GM12878 (cell line): ENCODE data around the gene ARHGAP44. TPM values are rescaled to one million over a fixed set of nuclear protein-coding genes. Genes with fewer than 3 reads are reported as not detected.

Experiments
- ATAC-seq: fragments of 200-7000 bp; cut with Tn5 transposase; 3 replicates; pipeline ENCODE4 v1.9.1; 2020; ENCODE audit warnings: mild to moderate bottlenecking, moderate library complexity
- BruUV-seq: library from RNA; stranded (reverse); fragments of 400-500 nt; replicated peaks from 2 replicates; lab custom pipeline; 2021; lab: Mats Ljungman, UMichigan
- CTCF ChIA-PET: fragments of 300-600 bp; sonication (Branson Sonifier 250); formaldehyde crosslinking; extraction: SDS; loops from one replicate; lab custom pipeline; 2021; ENCODE audit warnings: inconsistent platforms; lab: Yijun Ruan, JAX
- POLR2A ChIA-PET: fragments of 350-600 bp; formaldehyde crosslinking; extraction: SDS; loops from one replicate; lab custom pipeline; 2021; ENCODE audit warnings: inconsistent platforms; lab: Charles Lee
- RAD21 ChIA-PET: fragments of 300-600 bp; sonication (Branson Sonifier 250); formaldehyde crosslinking; loops from one replicate; lab custom pipeline; 2023; ENCODE audit warnings: antibody characterized with exemption; ENCODE audit not compliant: unreplicated experiment; lab: Charles Lee
- SMC1A ChIA-PET: fragments of 300-600 bp; sonication (Branson Sonifier 250); formaldehyde crosslinking; loops from one replicate; lab custom pipeline; 2023; ENCODE audit not compliant: unreplicated experiment, uncharacterized antibody; lab: Charles Lee
- DNase-seq: peaks from one replicate; pipeline ENCODE4 v3.0.0-alpha.2; 2011; ENCODE audit warnings: low read depth, low spot score
- FAIRE-seq: peaks from 3 replicates; lab custom pipeline; 2011; peaks lifted over from hg19 to GRCh38; lab: Jason Lieb, UNC
- H2AFZ ChIP-seq: 2 replicates; pipeline ENCODE4 v1.6.0; 2011; ENCODE audit warnings: low read depth, low read length, control low read depth; ENCODE audit not compliant: control insufficient read depth
- H3K27ac ChIP-seq: 2 replicates; pipeline ENCODE4 v1.5.1; 2011; ENCODE audit warnings: control low read depth; ENCODE audit not compliant: control insufficient read depth, insufficient read depth
- H3K27me3 ChIP-seq, 2 experiments: replicated peaks in 1 of 2; 2 replicates each; pipeline versions ENCODE4 v1.6.0 to v1.6.1; 2011; ENCODE audit warnings: low read length in 1 of 2; ENCODE audit not compliant: control insufficient read depth in 2 of 2, insufficient read depth in 2 of 2
- H3K36me3 ChIP-seq, 2 experiments: 2 replicates each; pipeline ENCODE4 v1.5.1; 2011; ENCODE audit warnings: low read length in 1 of 2; ENCODE audit not compliant: control insufficient read depth in 2 of 2, insufficient read depth in 2 of 2
- H3K4me1 ChIP-seq: 2 replicates; pipeline ENCODE4 v1.6.1; 2011; ENCODE audit warnings: mild to moderate bottlenecking, low read length, moderate library complexity, mixed read lengths; ENCODE audit not compliant: control insufficient read depth, insufficient read depth
- H3K4me2 ChIP-seq: 2 replicates; pipeline ENCODE4 v1.6.0; 2011; ENCODE audit warnings: control low read depth; ENCODE audit not compliant: control insufficient read depth, insufficient read depth
- H3K4me3 ChIP-seq: fragments of 200-600 bp; sonication (generic); 2 replicates; pipeline ENCODE4 v1.5.1; 2016
- H3K79me2 ChIP-seq: 2 replicates; pipeline ENCODE4 v1.6.0; 2011; ENCODE audit warnings: low read length; ENCODE audit not compliant: control insufficient read depth, insufficient read depth
- H3K9ac ChIP-seq: 2 replicates; pipeline ENCODE4 v1.8.0; 2011; ENCODE audit warnings: low read length, control low read depth, mixed read lengths; ENCODE audit not compliant: control insufficient read depth, insufficient read depth
- H3K9me3 ChIP-seq: replicated peaks from 3 replicates; pipeline ENCODE4 v1.5.1; 2011; ENCODE audit warnings: mild to moderate bottlenecking, low read length; ENCODE audit not compliant: control insufficient read depth, insufficient read depth
- H4K20me1 ChIP-seq: 2 replicates; pipeline ENCODE4 v1.6.0; 2011; ENCODE audit not compliant: control insufficient read depth, insufficient read depth
- CBFB ChIP-seq: IDR thresholded peaks from 2 replicates; pipeline ENCODE4 v1.6.1; 2016; ENCODE audit warnings: antibody characterized with exemption, low read depth
- CHD4 ChIP-seq: fragments of 200-600 bp; sonication (generic); IDR thresholded peaks from 2 replicates; pipeline ENCODE4 v1.6.1; 2016; ENCODE audit warnings: mild to moderate bottlenecking
- GATAD2B ChIP-seq: fragments of 450-650 bp; conservative IDR thresholded peaks from 2 replicates; pipeline ENCODE4 v1.6.1; 2017; ENCODE audit warnings: low read depth, mild to moderate bottlenecking, moderate library complexity
- JUND ChIP-seq: IDR thresholded peaks from 2 replicates; pipeline ENCODE4 v1.6.1; 2012; ENCODE audit warnings: low read depth, mild to moderate bottlenecking, low read length, improper control_type of control experiment, moderate library complexity
- KLF5 ChIP-seq: fragments of 450-650 bp; IDR thresholded peaks from 2 replicates; pipeline ENCODE4 v1.6.1; 2014; ENCODE audit warnings: mild to moderate bottlenecking; ENCODE audit not compliant: partially characterized antibody
- NBN ChIP-seq: fragments of 450-650 bp; IDR thresholded peaks from 2 replicates; pipeline ENCODE4 v1.6.1; 2016
- PAX8 ChIP-seq: fragments of 450-650 bp; IDR thresholded peaks from 2 replicates; pipeline ENCODE4 v1.6.1; 2017; ENCODE audit warnings: mild to moderate bottlenecking, moderate library complexity
- RBBP5 ChIP-seq: fragments of 200-600 bp; sonication (generic); conservative IDR thresholded peaks from 2 replicates; pipeline ENCODE4 v1.6.1; 2016
- SMAD1 ChIP-seq: fragments of 450-650 bp; IDR thresholded peaks from 2 replicates; pipeline ENCODE4 v1.6.1; 2018; ENCODE audit warnings: mild to moderate bottlenecking, low read depth; ENCODE audit not compliant: partially characterized antibody
- SMC3 ChIP-seq: IDR thresholded peaks from 2 replicates; pipeline ENCODE4 v1.6.1; 2011; ENCODE audit warnings: low read length, improper control_type of control experiment, borderline replicate concordance
- SPI1 ChIP-seq: IDR thresholded peaks from 2 replicates; pipeline ENCODE4 v1.6.1; 2011; ENCODE audit warnings: low read depth, mild to moderate bottlenecking, low read length, moderate library complexity, borderline replicate concordance; ENCODE audit not compliant: insufficient read depth
- STAT3 ChIP-seq: IDR thresholded peaks from 2 replicates; pipeline ENCODE4 v1.6.1; 2011; ENCODE audit warnings: low read depth, low read length, improper control_type of control experiment
- SUPT20H ChIP-seq: IDR thresholded peaks from 2 replicates; pipeline ENCODE4 v1.6.1; 2011; ENCODE audit warnings: low read depth, mild to moderate bottlenecking, low read length, moderate library complexity, borderline replicate concordance; ENCODE audit not compliant: control insufficient read depth
- SUZ12 ChIP-seq: fragments of 200-600 bp; sonication (generic); IDR thresholded peaks from one replicate; pipeline ENCODE4 v1.6.1; 2018; ENCODE audit warnings: antibody characterized with exemption, mild to moderate bottlenecking; ENCODE audit not compliant: unreplicated experiment
- TAF1 ChIP-seq: IDR thresholded peaks from 2 replicates; pipeline ENCODE4 v1.6.1; 2011; ENCODE audit warnings: mild to moderate bottlenecking, low read depth, low read length, borderline replicate concordance
- ZNF217 ChIP-seq: fragments of 450-650 bp; IDR thresholded peaks from 2 replicates; pipeline ENCODE4 v1.6.1; 2017; ENCODE audit warnings: antibody characterized with exemption, mild to moderate bottlenecking
- in situ Hi-C: fragments of 300-500 bp; cut with MboI; formaldehyde crosslinking; loops from 9 replicates; pipeline ENCODE4 v1.14.3; 2018; ENCODE audit warnings: mixed read lengths
- intact Hi-C: fragments of 100-400 bp; cut with micrococcal nuclease; formaldehyde crosslinking; loops from one replicate; pipeline ENCODE4 v1.14.2; 2022; ENCODE audit not compliant: unreplicated experiment
- polyA plus RNA-seq, 11 experiments: library from polyadenylated mRNA; depleted of rRNA in 4 of 11; unstranded in 6 of 11; stranded (reverse) in 5 of 11; fragments of >200 nt; fragmentation: Nextera tagmentation in 4 of 11; fragmentation: Illumina TruSeq in 1 of 11; extraction: Ambion mirVana in 4 of 11; extraction: Trizol in 1 of 11; gene quantifications; 1 replicate in 1 of 11; 2 replicates in 10 of 11; pipeline versions ENCODE4 v1.2.1 to v1.2.3, GENCODE V29; 2011 to 2016; ENCODE audit warnings: inconsistent platforms in 2 of 11, missing spikeins in 2 of 11, low read depth in 1 of 11
- total RNA-seq, 4 experiments: library from RNA; depleted of rRNA in 3 of 4; stranded (reverse); fragments of >200 nt in 3 of 4; fragmentation: Illumina TruSeq in 1 of 4; extraction: Trizol in 1 of 4; gene quantifications; 2 replicates each; pipeline versions ENCODE4 v1.2.1 to v1.2.3, GENCODE V29; 2013 to 2021
- TF ChIP-seq, protein P1 (sequence below), 3 experiments: IDR thresholded peaks in 2 of 3; conservative IDR thresholded peaks in 1 of 3; 2 replicates each; pipeline ENCODE4 v1.5.1; 2011; ENCODE audit warnings: low read depth in 3 of 3, low read length in 3 of 3, mild to moderate bottlenecking in 3 of 3, control low read depth in 2 of 3, moderate library complexity in 2 of 3, inconsistent platforms in 1 of 3, mixed read lengths in 1 of 3; ENCODE audit not compliant: control insufficient read depth in 2 of 3, insufficient read depth in 1 of 3; ENCODE audit errors: extremely low read depth in 1 of 3
- TF ChIP-seq, protein P2 (sequence below): fragments of 450-650 bp; IDR thresholded peaks from 2 replicates; pipeline ENCODE4 v1.6.1; 2016; ENCODE audit warnings: mild to moderate bottlenecking
- TF ChIP-seq, protein P3 (sequence below): IDR thresholded peaks from 2 replicates; pipeline ENCODE4 v1.6.1; 2012; ENCODE audit warnings: low read depth, low read length, improper control_type of control experiment

ARHGAP44 gene
- total and polyA plus RNA-seq, 10 of the 15 experiments (the other 5 are each of a cell fraction or from before 2014, with no cell fraction given): 0.11 to 1.2 (median 0.48) TPM

DNA sequence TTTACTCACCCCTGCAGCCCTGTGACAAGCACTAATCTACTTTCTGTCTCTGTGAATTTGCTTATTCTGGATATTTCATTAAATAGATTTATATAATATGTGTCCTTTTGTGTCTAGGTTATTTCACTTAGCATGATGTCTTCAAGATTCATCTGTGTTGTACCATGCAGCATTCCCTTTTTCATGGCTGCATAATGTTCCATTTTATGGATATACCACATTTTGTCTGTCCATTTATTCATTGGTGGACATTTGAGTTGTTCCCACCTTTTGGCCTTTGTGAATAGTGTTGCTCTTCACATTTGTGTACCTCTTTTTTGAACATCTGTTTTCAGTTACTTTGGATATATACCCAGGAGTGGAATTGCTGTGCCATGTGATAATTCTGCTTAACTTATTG, 118.2 kb downstream of the ARHGAP44 start:
- RAD21 ChIA-PET: no interaction called here
- POLR2A ChIA-PET: no interaction called here
- CTCF ChIA-PET: no interaction called here

More for the DNA sequence above, 118.2 kb downstream of the ARHGAP44 start:
- TF ChIP-seq JUND (no peak), TAF1 (no peak), PAX8 (no peak), STAT3 (no peak), SMC3 (no peak), SUPT20H (no peak), KLF5 (no peak), ZNF217 (no peak), SMAD1 (no peak), RBBP5 (no peak), GATAD2B (no peak), CHD4 (no peak), NBN (no peak), SPI1 (no peak), SUZ12 (no peak), CBFB (no peak)
- TF ChIP-seq, protein P1, sequence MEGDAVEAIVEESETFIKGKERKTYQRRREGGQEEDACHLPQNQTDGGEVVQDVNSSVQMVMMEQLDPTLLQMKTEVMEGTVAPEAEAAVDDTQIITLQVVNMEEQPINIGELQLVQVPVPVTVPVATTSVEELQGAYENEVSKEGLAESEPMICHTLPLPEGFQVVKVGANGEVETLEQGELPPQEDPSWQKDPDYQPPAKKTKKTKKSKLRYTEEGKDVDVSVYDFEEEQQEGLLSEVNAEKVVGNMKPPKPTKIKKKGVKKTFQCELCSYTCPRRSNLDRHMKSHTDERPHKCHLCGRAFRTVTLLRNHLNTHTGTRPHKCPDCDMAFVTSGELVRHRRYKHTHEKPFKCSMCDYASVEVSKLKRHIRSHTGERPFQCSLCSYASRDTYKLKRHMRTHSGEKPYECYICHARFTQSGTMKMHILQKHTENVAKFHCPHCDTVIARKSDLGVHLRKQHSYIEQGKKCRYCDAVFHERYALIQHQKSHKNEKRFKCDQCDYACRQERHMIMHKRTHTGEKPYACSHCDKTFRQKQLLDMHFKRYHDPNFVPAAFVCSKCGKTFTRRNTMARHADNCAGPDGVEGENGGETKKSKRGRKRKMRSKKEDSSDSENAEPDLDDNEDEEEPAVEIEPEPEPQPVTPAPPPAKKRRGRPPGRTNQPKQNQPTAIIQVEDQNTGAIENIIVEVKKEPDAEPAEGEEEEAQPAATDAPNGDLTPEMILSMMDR (IDR thresholded peaks at IDR 0.05 in 2 of 3, conservative IDR thresholded peaks at IDR 0.05 in 1 of 3; ENCODE audit: control insufficient read depth in 2 of 3, extremely low read depth in 1 of 3, insufficient read depth in 1 of 3, low read depth in 3 of 3, low read length in 3 of 3): no peak
- TF ChIP-seq, protein P2, sequence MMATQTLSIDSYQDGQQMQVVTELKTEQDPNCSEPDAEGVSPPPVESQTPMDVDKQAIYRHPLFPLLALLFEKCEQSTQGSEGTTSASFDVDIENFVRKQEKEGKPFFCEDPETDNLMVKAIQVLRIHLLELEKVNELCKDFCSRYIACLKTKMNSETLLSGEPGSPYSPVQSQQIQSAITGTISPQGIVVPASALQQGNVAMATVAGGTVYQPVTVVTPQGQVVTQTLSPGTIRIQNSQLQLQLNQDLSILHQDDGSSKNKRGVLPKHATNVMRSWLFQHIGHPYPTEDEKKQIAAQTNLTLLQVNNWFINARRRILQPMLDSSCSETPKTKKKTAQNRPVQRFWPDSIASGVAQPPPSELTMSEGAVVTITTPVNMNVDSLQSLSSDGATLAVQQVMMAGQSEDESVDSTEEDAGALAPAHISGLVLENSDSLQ: no peak
- TF ChIP-seq, protein P3, sequence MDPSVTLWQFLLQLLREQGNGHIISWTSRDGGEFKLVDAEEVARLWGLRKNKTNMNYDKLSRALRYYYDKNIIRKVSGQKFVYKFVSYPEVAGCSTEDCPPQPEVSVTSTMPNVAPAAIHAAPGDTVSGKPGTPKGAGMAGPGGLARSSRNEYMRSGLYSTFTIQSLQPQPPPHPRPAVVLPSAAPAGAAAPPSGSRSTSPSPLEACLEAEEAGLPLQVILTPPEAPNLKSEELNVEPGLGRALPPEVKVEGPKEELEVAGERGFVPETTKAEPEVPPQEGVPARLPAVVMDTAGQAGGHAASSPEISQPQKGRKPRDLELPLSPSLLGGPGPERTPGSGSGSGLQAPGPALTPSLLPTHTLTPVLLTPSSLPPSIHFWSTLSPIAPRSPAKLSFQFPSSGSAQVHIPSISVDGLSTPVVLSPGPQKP: no peak
- Histone ChIP-seq H3K4me1 (no peaks in the 10 kb centered on the region), H3K79me2 (no peaks in the 10 kb centered on the region), H2AFZ (no peak overlapping the region), H3K9me3 (no peaks in the 10 kb centered on the region; the same call in 2 of the 3 replicates), H3K4me3 (no peak overlapping the region), H3K27ac (no peak overlapping the region), H3K4me2 (no peak overlapping the region), H3K27me3 (no peaks in the 10 kb centered on the region), H4K20me1 (no peaks in the 10 kb centered on the region), H3K9ac (no peak overlapping the region), H3K36me3 (no peaks in the 10 kb centered on the region)
- no peak for DNase-seq
- SMC1A ChIA-PET: no interaction called here
- FAIRE-seq: no peak
- ATAC-seq: no peak
- in situ Hi-C loops: no loop called here
- intact Hi-C loops: no loop called here
- BruUV-seq: no TSS peak
